Sciatic nerve (tissue), 2 donors: ENCODE results near the gene GPRIN1. TPM values are rescaled to one million over a fixed set of nuclear protein-coding genes. Genes with fewer than 3 reads are reported as not detected.

Source experiments
- ATAC-seq: fragments of 200-7000 bp; cut with Tn5 transposase; one replicate; pipeline ENCODE4 v1.9.1; 2020; ENCODE audit warnings: mild to moderate bottlenecking, moderate library complexity
- DNase-seq: peaks from one replicate; pipeline ENCODE4 v3.0.0-alpha.2; 2020; ENCODE audit warnings: low spot score
- intact Hi-C: fragments of 100-400 bp; cut with DNase I; formaldehyde crosslinking; loops from one replicate; pipeline ENCODE4 v1.14.2; 2022
- total RNA-seq: library from RNA; stranded (reverse); fragmentation: NEBNext Ultra II Directional; extraction: Animal tissue kit (Norgen Biotek cat#: 25700); gene quantifications from one replicate; pipeline ENCODE4 v1.2.1, GENCODE V29; 2021
- donor health status: DM: no; HTN: no; CAD: no.
- donor health status: DM: no; HTN: no; CAD: no.

GPRIN1 gene
- total RNA-seq, 1 donor from 2014 or later: 0.53 TPM

DNA sequence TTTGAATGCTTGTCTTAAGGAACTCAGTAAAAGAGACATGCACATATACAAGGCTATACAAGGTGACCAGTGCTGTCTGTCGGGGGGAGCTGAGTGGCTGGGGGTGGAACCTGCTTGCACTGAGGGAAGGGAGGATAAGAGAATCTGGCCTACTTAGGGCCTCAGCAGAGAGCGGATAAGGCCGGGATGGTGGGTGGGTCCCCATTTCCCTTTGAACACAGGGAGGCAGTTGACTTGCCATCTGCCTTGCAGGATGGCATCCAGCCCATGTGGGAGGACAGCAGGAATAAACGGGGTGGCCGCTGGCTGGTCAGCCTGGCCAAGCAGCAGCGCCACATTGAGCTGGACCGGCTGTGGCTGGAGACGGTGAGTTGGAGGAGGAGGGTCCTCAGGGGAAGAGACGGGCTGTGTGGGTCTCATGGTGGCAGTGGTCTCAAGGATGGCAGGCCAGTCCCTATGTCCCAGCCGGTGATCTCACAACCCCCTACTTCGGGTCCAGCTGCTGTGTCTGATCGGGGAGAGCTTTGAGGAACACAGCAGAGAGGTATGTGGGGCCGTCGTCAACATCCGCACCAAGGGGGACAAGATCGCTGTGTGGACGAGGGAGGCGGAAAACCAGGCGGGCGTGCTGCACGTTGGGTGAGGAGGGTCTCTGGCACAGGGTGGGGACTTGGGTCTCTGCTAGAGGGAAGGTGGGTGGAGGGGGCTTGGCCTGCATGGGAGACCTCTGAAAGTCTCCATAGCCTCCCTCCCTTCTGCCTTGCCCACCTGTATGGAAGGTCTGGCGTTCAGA lies 35.1 kb upstream of the GPRIN1 start:
- intact Hi-C loops: no loop called here
- ATAC-seq (no peak), DNase-seq (no peak)

DNA sequence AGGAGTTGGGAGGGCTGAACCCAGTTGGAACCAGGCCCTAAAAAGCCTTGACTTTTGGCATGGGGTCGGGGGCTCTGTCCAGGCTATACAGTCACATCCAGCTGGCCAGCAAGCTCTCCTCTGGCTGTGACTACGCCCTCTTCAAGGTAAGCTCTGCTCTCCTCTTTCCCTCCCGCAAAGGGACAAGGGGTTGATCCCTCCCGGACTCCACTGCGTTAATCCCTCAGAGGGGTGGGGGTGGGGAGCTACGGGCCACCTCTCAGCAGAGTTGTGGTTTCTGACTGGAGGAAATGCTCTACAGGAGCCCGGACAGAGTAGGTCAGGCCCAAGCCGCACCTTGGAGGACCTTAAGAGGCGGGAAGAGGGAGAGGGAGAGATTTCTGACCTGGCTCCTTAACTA lies 34.3 kb upstream of the GPRIN1 start:
- no peak for ATAC-seq
- no peak for DNase-seq
- intact Hi-C loops: no loop called here

DNA sequence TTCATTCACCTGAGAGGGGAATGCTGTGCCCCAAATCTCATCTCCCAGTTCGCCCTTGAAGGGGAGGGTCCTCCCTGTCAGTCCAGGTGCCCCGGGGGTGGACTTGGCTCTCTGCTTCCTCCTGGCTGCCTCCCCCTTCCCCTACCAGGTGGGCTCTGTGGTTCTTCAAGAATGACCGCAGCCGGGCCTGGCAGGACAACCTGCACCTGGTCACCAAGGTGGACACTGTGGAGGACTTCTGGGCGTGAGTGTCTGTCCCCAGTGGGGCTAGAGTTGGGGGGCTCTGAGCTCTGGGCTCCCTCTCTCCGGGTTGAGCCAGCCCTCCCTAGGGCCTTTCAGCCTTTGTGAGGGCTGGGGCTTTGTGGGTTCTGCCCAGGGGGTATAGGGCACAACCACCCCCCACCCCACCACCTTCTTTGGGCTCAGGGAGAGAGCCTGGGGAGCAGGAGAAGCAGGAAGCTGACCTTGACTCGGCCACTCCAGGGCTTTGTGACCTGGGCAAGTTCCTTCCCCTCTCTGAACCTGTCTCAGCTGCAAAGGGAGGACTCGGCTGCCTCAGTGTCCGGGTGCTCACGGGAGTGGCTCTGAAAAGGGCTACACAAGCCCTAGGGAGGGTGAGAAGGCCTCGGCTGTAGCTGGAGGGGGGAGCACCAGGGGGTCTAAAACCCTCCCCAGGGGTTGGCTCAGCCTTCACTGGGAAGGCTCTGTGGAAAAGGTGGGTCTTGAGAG lies 33.7 kb upstream of the GPRIN1 start:
- ATAC-seq (no peak), DNase-seq (no peak)
- intact Hi-C loops: no loop called here

DNA sequence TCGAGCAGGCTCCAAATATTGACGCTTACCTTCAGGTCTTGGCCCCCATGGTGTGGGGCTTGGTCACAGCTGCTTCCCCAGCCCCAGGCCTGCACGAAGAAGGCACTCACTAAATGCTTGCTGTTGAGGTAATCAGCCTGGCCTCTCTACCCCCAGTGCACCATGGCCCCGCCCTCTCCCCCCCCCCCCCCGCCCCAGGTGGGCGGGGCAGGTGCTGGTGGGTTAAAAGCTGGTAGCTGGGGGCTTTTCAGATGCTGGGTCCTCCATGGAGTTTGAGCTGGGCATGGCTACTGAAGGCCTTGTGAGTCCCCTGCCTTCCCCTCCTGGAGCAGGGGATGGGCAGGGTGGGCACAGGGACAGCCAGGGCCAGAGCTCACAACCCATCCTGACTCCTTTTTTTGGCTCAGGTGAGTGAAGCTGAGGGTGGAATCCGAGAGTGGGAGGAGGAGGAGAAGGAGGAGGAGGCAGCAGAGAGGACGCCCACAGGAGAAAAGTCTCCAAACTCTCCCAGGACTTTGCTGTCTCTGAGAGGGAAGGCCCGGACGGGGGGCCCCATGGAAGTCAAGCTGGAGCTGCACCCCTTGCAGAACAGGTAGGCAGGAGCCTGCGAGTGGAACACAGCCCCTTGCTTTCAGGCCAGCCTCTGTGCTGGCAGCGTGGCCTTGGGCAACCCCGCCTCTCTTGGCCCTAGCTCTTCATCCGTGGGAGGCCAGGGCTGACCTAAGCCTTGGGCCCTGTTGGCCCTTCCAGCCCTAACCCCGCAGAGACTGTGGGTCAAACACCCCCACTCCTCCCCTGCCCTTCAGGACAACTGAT lies 32.9 kb upstream of the GPRIN1 start:
- ATAC-seq: no peak
- no peak for DNase-seq
- intact Hi-C loops: no loop called here

DNA sequence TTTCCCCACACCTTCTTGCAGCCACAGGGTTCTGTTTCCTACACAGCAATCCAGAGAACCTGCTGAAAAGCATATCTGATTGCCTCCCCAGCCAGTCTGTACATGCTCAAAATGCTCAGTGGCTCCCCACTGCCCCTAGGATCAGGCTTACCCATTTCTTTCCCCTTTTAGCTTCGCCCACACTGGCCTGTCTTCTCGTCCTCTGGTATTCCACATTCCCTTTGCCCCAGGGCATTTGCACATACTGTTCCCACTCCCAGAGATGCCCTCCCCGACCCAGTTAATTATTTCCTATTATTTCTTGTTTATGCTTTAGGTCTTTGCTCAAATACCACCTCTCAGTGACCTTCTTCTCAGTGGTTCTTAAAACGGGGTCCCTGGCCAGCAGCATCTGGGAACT lies 30.7 kb upstream of the GPRIN1 start:
- DNase-seq: no peak
- intact Hi-C loops: no loop called here
- ATAC-seq: no peak

DNA sequence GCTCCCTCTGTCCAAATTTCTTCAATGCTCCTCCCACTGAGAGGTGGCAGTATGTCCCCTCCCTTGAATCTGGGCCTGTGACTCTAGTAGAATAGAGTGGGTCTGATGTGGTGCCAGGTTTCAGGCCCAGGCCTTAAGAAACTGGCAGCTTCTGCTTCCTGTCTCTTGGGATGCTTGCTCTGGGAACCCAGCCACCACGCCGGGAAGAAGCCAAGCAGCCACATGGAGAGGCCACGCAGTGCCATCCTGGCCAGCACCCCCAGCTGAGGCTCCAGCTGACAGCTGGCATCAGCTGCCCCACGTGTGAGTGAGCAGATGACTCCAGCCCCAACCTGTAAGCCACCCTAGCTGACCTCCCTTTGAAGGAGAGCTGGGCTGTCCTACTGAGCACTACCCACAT lies 30.0 kb upstream of the GPRIN1 start:
- no peak for DNase-seq
- peak; percentile 33 for ATAC-seq
- intact Hi-C loops: no loop called here

DNA sequence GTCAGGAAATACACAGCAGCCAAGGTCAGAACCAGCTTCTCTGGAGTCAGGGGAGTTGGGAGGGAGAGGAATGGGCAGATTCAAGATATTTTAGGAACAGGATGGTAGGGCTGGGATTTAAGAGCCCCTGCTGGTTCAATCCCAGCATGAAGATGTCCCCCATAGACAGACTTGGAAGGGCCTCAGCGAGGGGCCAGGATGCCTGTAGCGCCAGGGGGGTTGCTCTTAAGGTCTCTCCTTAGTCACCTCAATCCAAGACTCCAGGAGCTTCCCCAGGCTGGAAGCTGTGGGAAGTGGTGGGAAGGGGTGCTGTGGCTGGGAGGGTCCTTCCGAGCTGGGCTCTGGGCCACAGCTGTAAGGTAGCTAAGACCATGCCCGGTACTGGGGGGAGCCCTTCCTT lies 29.3 kb upstream of the GPRIN1 start:
- DNase-seq: no peak
- ATAC-seq: no peak
- intact Hi-C loops: no loop called here

DNA sequence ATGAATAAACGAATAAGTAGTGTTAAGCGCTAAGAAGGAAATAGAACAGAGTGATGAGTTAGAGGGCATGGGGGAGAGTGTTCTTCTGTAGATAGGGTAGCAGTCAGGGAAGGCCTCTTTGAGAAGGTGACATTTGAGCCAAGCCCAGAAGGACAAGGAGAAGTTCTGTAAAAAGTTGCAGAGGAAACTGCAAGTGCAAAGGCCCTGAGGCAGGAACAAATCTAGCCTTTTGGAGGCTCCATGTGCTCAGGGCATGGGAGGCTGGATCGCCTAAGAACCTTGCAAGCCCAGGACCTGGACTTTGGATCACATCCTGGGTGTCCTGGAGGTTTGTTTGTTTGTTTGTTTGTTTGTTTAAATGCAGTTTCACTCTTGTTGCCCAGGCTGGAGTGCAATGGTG lies 28.5 kb upstream of the GPRIN1 start:
- intact Hi-C loops: no loop called here
- DNase-seq: no peak
- ATAC-seq: no peak

DNA sequence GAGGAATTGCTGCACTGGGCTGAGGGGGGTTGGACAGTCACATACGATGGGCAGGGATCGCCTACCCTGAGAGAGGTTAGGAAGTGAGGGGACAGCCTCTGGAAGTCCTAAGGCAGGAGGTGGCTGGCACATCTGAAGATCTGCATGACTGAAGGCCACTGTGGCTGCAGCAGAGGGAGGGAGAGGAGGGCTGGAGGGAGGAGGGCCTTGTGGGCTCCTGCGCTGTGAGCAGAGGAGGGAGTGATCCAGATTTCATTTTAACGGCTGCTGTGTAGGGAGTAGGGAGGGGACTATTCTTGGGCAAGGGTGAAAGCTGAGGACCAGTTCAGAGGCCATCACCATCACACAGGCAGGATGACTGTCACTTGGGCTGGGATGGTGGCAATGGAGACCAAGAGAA lies 27.6 kb upstream of the GPRIN1 start:
- ATAC-seq (no peak), DNase-seq (no peak)
- intact Hi-C loops: no loop called here

DNA sequence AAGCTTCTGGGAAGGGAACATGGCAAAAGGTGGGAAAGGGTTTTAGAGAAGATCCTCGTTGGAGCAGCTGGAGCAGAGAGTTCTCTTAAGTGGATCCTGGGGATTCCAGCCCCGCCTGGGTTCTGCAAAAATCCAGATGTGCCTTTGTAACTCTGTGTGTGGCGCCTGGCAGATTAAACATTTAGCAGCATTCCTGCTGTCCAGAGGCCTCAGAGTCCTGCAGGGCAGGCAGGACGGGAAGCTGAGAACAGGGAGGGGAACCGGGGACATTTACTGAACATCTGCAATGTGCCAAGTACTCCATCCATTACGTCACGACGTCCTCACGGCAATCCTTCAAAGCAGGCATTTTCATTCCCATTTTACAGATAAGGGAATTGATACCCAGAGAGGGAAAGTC lies 26.5 kb upstream of the GPRIN1 start:
- ATAC-seq: no peak
- intact Hi-C loops: no loop called here
- no peak for DNase-seq

DNA sequence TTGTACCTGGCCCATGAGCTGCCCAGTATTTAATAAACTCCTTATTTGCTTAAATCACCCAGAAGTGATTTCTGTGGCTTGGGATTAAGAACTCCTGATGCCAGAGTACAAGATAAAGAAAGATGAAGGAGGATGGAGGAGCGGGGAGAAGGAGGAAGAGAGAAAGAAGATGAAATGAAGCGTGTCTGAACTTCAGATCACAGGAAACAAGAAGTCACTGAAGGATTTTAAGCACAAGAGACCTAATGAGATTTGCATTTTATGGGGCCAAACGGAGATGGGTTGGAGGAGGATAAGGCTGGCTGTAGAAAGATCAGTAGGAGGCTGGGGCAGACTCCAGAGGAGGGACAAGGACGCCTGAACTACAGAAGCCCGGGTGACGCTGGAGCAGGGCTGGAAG lies 23.6 kb upstream of the GPRIN1 start:
- ATAC-seq (no peak), DNase-seq (no peak)
- intact Hi-C loops: no loop called here

DNA sequence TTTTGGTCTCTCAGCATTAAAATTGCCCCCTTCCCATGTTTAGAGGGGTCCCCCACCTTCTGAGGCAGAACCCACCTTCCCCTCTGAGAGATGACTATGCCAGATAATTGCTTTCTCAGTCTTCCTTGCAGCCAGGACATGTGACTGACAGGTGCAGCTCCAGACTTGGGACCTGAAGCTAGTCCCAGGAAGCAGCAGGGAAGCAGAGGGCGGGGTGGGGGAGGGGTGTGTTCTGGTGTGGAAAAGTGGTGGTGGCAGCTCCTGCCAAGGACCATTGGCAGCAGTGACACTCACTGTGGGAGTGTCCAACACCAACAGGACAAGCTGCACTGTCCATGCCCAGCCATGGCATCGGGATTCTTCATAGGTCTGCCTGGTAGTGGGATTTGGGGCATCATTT lies 22.8 kb upstream of the GPRIN1 start:
- ATAC-seq (no peak), DNase-seq (no peak)
- intact Hi-C loops: no loop called here

DNA sequence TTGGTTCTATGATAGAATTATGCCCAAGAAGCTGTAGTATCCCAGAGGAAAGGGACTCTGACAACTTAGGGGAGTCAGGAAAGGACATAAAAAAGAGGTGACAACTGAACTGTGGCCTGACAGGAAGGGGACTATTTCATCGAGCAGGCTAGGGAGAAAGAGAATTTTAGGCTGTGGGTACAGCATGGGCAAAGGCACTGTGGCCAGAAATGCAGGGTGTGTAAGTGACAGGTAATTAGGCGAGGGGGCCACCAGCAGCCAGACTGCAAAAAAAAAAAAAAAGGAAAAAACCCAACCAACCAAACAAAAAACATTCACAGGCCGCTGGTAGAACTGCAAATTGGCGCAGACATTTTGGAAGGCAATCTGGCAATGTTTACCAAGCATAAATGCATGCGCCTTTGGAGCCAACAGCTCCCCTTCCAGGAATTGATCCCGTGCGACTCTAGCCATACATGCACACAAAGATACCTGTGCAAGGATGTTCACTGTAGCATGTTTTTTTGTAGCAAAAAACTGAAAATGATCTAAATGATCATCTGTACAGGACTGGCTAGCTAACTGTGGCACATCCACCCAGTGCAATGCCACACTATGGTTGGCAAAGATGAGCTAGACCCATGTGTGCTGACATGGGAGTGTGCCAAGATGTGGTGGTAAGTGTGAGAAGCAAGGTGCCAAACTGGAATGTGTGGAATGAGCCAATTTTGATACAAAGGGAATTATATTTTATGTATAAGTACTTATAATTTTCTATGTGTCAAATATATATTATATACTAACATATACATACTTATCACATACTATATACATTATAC lies 21.6 kb upstream of the GPRIN1 start:
- intact Hi-C loops: no loop called here
- ATAC-seq (no peak), DNase-seq (no peak)

DNA sequence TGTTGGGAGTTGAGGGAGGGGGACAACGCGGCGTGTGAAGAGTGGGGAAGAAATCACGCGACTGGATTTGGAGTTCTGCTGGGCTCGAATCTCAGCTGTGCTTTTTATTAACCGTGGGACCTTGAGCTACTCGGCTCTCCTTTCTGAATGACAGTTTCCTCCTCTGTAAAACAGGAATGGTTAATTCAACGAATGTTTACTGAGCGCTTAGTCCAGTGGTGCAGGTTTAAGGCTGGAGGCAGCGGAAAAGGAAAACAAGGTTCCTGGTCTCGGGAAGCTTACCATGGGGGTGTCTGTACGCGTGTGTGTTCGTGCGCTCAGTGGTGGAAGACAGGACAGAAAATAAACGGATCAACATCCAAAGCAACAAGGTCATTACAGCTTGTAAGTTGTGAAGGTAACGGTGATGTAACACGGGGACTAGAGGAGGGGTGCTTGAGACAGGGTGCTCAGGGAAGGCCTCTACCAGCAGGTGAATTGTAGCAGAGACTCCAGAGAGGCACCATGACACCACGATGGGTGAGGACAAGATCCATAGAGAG lies 20.8 kb upstream of the GPRIN1 start:
- DNase-seq (no peak), ATAC-seq (no peak)
- intact Hi-C loops: no loop called here

DNA sequence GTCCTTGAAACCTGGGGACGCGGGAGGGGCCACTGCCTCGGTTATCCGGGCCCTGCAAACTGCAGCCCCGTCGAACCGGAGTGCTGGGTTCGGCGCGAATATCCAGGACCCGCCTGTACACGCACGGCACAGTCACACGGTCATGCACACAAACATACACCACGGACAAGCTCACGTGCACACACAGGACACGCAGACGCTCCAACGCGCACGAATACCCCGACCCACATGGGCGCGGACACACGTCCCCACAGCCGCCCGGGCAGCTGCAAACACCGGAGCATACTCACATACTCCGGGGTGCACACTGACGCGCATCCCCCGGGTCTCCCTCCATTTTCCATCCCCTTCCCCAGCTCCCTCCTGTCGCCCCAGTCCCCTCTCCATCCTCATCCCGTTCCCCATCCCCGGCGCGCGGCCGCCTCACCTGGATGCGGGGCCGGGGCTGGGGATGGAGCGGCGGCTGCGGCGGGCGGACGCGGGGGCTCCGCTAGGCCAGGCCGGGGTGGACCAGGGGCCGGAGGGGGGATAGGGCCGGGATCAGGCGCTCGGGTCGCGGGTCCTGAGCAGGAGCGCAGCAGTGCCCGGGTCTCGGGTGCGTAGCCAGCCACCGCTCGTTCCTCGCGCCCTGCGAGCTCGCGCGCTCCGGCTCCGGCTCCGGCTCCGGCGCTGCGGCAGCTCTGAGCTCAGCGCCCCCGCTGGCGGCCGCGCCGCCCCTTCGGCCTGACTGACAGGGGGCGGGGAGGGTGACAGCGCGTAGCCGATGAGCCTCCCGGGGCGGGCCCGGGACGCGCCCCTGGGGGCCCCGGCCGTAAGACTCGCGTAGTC lies 20.1 kb upstream of the GPRIN1 start, which contains the start of the genes EIF4E1B and SNCB:
EIF4E1B (plus strand) TSS at position 823 of the 828 bp plus-strand sequence. CDS start 12,113 bp downstream, outside the sequence.
SNCB (minus strand) TSS at position 682 of the 828 bp plus-strand sequence. CDS start 880 bp downstream, outside the sequence.
- intact Hi-C loops: no loop called here
- DNase-seq (no peak), ATAC-seq (peak; percentile 55)

DNA sequence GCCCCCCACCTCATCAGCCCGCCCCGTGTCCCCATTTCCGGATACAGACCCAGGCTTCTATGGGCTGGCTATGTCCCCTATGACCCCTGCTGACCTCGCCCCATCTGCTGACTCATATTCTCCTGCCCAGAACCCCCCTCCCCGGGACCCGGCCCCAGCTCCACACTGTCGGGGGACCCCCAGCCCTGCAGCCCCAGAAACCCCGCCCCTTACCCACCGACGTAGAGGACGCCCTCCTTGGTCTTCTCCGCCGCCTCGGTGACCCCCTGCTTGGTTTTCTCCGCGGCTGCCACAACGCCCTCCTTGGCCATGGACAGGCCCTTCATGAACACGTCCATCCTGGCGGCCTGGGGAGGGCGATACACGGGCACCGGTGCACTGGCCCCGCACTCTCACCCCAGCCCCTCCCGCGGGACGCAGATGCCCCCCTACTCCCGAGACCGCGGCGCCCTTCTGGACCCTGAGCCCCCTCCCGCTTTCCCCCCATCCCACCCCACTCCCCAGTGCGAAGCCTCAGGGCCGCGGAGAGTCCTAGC lies 19.4 kb upstream of the GPRIN1 start:
- intact Hi-C loops: no loop called here
- no peak for DNase-seq
- peak; percentile 16 for ATAC-seq

DNA sequence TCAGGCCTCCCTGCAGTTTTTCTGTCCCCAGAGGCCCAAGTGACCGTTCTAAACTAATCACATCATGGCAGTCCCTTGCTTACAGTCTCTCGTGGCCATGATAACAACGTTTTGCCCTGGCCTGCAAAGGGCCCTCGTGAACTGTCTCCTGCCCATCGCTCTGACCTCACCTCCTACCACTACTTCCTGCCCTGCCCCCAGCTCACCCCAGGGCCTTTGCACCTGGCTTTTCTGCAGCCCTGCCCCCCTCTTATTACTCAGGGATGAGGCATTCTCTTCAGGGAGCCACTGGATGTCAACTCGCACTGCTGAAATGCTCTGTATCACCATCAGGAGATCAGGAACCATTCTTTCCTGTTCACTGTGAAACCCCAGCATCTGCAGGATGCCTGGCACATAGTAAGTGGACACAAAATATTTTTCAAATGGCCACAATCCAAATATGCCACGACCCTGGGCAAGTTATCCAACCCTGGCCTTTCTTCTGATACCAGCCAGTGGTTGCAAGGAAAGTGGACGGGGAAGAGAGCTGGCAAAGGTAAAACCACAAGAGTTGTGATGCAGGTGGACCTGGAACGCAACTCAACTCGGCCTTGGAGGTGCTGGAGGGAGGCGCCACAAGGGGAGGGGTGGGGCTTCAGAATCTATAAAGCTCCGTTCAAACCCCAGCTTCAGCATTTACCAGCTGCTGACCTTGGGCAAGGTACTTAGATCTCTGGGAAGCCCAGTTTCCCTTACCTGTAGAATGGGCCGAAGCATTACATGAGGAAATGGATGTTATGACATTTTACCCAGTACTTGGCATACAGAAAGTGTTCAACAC lies 18.7 kb upstream of the GPRIN1 start:
- no peak for ATAC-seq
- intact Hi-C loops: no loop called here
- DNase-seq: no peak
